Caco-2 (cell line): Measurements from ENCODE around the gene SMPD1. TPM values are rescaled to one million over a fixed set of nuclear protein-coding genes. Genes with fewer than 3 reads are reported as not detected.

Experiments
- BruUV-seq: library from RNA; stranded (reverse); fragments of 400-500 nt; replicated peaks from 2 replicates; lab custom pipeline; 2021; lab: Mats Ljungman, UMichigan
- CTCF ChIA-PET: fragments of 300-600 bp; sonication (Branson Sonifier 250); formaldehyde crosslinking; loops from one replicate; lab custom pipeline; 2022; ENCODE audit warnings: antibody characterized with exemption; lab: Charles Lee
- POLR2A ChIA-PET: fragments of 300-600 bp; sonication (Branson Sonifier 250); formaldehyde crosslinking; loops from one replicate; lab custom pipeline; 2022; ENCODE audit warnings: antibody characterized with exemption; lab: Charles Lee
- DNase-seq, 2 experiments: peaks; one replicate each; pipeline versions ENCODE4 v3.0.0 to v3.0.0-alpha.2; 2020 to 2022
- H3K27me3 ChIP-seq: replicated peaks from 2 replicates; pipeline ENCODE4 v1.6.0; 2011; ENCODE audit warnings: low read length; ENCODE audit not compliant: control insufficient read depth, insufficient read depth
- H3K36me3 ChIP-seq: 2 replicates; pipeline ENCODE4 v1.5.1; 2011; ENCODE audit warnings: low read length; ENCODE audit not compliant: control insufficient read depth, insufficient read depth
- H3K4me1 ChIP-seq: fragments of 250-450 bp; sonication (Bioruptor Pico); 2 replicates; pipeline ENCODE4 v1.5.1; 2020; ENCODE audit warnings: mild to moderate bottlenecking
- H3K4me3 ChIP-seq: 2 replicates; pipeline ENCODE4 v1.5.1; 2011; ENCODE audit warnings: low read depth, mild to moderate bottlenecking, control low read depth, low read length
- H3K9me3 ChIP-seq: fragments of 250-450 bp; sonication (Bioruptor Pico); 2 replicates; pipeline ENCODE4 v1.5.1; 2020; ENCODE audit warnings: mild to moderate bottlenecking, moderate library complexity
- H3K27ac Mint-ChIP-seq: one replicate; pipeline ENCODE4 v1.8.0; 2022; ENCODE audit warnings: mixed read lengths; ENCODE audit not compliant: unreplicated experiment
- H3K27me3 Mint-ChIP-seq: one replicate; pipeline ENCODE4 v1.8.0; 2022; ENCODE audit warnings: mixed read lengths; ENCODE audit not compliant: insufficient read depth, unreplicated experiment
- H3K36me3 Mint-ChIP-seq: one replicate; pipeline ENCODE4 v1.8.0; 2022; ENCODE audit warnings: mild to moderate bottlenecking, mixed read lengths; ENCODE audit not compliant: insufficient read depth, unreplicated experiment
- H3K4me1 Mint-ChIP-seq: one replicate; pipeline ENCODE4 v1.8.0; 2022; ENCODE audit warnings: low read depth, mixed read lengths; ENCODE audit not compliant: unreplicated experiment
- H3K4me3 Mint-ChIP-seq: one replicate; pipeline ENCODE4 v1.8.0; 2022; ENCODE audit warnings: mild to moderate bottlenecking, moderate library complexity, mixed read lengths; ENCODE audit not compliant: unreplicated experiment
- H3K9me3 Mint-ChIP-seq: one replicate; pipeline ENCODE4 v1.8.0; 2022; ENCODE audit warnings: mixed read lengths; ENCODE audit not compliant: unreplicated experiment
- CTCF ChIP-seq, 2 experiments: fragments of 200-600 bp in 1 of 2; IDR thresholded peaks; 1 replicate in 1 of 2; 2 replicates in 1 of 2; pipeline versions ENCODE4 v1.5.1 to v1.8.0; 2011 to 2022; ENCODE audit warnings: antibody characterized with exemption in 1 of 2, control low read depth in 1 of 2, inconsistent platforms in 1 of 2, low read depth in 1 of 2, low read length in 1 of 2, mild to moderate bottlenecking in 1 of 2, moderate library complexity in 1 of 2; ENCODE audit not compliant: insufficient read depth in 1 of 2, severe bottlenecking in 1 of 2, unreplicated experiment in 1 of 2
- intact Hi-C: fragments of 100-400 bp; cut with micrococcal nuclease; formaldehyde crosslinking; loops from one replicate; pipeline ENCODE4 v1.10.0; 2022; ENCODE audit not compliant: unreplicated experiment
- total RNA-seq: library from RNA; stranded (reverse); gene quantifications from 2 replicates; pipeline ENCODE4 v1.2.3, GENCODE V29; 2022

SMPD1 gene
- total RNA-seq, 1 experiment from 2014 or later, result 41.9 TPM

DNA sequence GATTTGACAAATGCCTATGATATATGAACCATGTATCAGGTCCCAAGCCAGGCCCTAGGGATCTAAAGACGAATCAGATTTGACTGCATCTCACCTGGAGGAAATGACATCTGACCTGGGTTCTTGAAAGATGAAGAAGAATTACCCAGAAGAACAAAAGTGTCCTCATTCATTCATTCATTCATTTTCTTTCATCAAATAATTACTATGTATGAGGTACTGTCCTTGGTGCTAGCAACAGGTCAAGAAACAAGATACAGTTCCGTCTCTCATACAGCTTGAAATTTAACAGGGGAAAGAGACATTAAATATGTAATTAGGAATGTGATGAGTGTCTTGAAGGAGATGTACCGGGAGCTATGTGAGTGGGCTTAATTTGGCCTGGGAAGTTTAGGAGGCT lies 30.4 kb downstream of the SMPD1 start:
- Histone ChIP-seq H3K9me3 (no peaks in the 10 kb centered on the region), H3K27me3 (no peaks in the 10 kb centered on the region), H3K4me3 (no peak overlapping the region), H3K4me1 (peaks cover 6% of the 10 kb centered on the region), H3K36me3 (no peaks in the 10 kb centered on the region)
- Mint-ChIP-seq H3K4me1 (no peaks in the 10 kb centered on the region), H3K4me3 (peak overlapping the region; percentile 42), H3K27ac (no peak overlapping the region), H3K36me3 (no peaks in the 10 kb centered on the region), H3K27me3 (peaks cover 2% of the 10 kb centered on the region), H3K9me3 (no peaks in the 10 kb centered on the region)
- CTCF ChIA-PET, result no interaction called here
- DNase-seq, result no peak
- intact Hi-C loops, result no loop called here
- no peak for TF ChIP-seq CTCF (IDR thresholded peaks at IDR 0.05; ENCODE audit: insufficient read depth in 1 of 2, low read depth in 1 of 2, low read length in 1 of 2, severe bottlenecking in 1 of 2, unreplicated experiment in 1 of 2)
- no TSS peak for BruUV-seq
- POLR2A ChIA-PET, result interaction anchor here (2.3 kb wide), 1 partner anchor 31 kb away, joined by 8 read pairs; the partner anchor contains the start of gene SMPD1

- no peaks in the 10 kb centered on the region for H3K9me3 Mint-ChIP-seq
- H3K4me3 ChIP-seq, result no peak overlapping the region
- H3K27ac Mint-ChIP-seq, result peak overlapping the region; percentile 17
- H3K4me3 Mint-ChIP-seq, result no peak overlapping the region
- BruUV-seq, result no TSS peak
- peak in 1 of 2 experiments; percentile 39 for DNase-seq
- ChIA-PET POLR2A (interaction anchor here (0.6 to 1.6 kb wide), 3 partner anchors 8 to 54 kb away, joined by 3 to 4 read pairs (median 3); partner anchors contain the start of genes ARFIP2 and TIMM10B), CTCF (interaction anchor here (0.5 to 2.5 kb wide), 3 partner anchors 11 to 48 kb away, joined by 4 to 11 read pairs (median 10); partner anchors contain the start of gene SMPD1)
- no peaks in the 10 kb centered on the region for H3K36me3 ChIP-seq
- peaks cover 9% of the 10 kb centered on the region for H3K4me1 ChIP-seq
- H3K27me3 ChIP-seq, result no peaks in the 10 kb centered on the region
- H3K27me3 Mint-ChIP-seq, result peaks cover 2% of the 10 kb centered on the region
- H3K4me1 Mint-ChIP-seq, result peaks cover 16% of the 10 kb centered on the region
- intact Hi-C loops, result loop anchor here (1.0 to 2.0 kb wide), 3 partner anchors 8 to 37 kb away; partner anchors contain the start of genes APBB1, HPX and SMPD1
- H3K9me3 ChIP-seq, result no peaks in the 10 kb centered on the region
- H3K36me3 Mint-ChIP-seq, result no peaks in the 10 kb centered on the region
- TF ChIP-seq CTCF (IDR thresholded peaks at IDR 0.05; ENCODE audit: insufficient read depth in 1 of 2, low read depth in 1 of 2, low read length in 1 of 2, severe bottlenecking in 1 of 2, unreplicated experiment in 1 of 2), result no peak
Observed at GRCh38 chr11:6427516-6427915, 37.2 kb downstream of the SMPD1 start.

DNA sequence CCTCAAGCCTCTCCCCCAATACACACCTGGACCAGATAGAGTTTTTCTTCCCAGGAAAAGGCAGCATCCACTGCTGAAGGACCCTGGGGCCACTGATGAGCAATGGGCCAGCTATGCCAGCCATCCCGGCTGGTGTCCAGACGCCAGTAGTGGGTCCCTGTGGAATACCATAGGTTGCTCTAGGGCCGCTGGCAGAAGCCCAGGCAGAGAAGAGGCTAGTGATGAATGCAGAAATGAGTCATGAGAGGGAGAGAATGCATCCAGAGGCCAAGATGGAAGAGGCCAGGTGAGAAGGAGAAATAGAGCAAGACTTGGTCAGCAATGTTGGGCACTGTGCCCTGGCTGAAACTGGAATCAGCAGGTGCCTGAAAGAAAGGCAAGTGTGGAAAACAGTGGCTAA lies 41.6 kb downstream of the SMPD1 start:
- Mint-ChIP-seq H3K27ac (no peak overlapping the region), H3K4me3 (no peak overlapping the region), H3K36me3 (no peaks in the 10 kb centered on the region), H3K4me1 (peaks cover 31% of the 10 kb centered on the region), H3K27me3 (no peaks in the 10 kb centered on the region), H3K9me3 (no peaks in the 10 kb centered on the region)
- CTCF ChIA-PET, result interaction anchor here (2.6 kb wide), 1 partner anchor 53 kb away, joined by 14 read pairs; no protein-coding TSS in a partner anchor
- intact Hi-C loops, result no loop called here
- no peak for TF ChIP-seq CTCF (IDR thresholded peaks at IDR 0.05; ENCODE audit: insufficient read depth in 1 of 2, low read depth in 1 of 2, low read length in 1 of 2, severe bottlenecking in 1 of 2, unreplicated experiment in 1 of 2)
- H3K36me3 ChIP-seq, result no peaks in the 10 kb centered on the region
- H3K4me3 ChIP-seq, result no peak overlapping the region
- H3K4me1 ChIP-seq, result peaks cover 20% of the 10 kb centered on the region
- no peaks in the 10 kb centered on the region for H3K9me3 ChIP-seq
- POLR2A ChIA-PET, result no interaction called here
- no TSS peak for BruUV-seq
- H3K27me3 ChIP-seq, result no peaks in the 10 kb centered on the region
- DNase-seq, result no peak
